RPMI7951 (cell line): Measurements from ENCODE around the gene CLDN20. TPM values are rescaled to one million over a fixed set of nuclear protein-coding genes. Genes with fewer than 3 reads are reported as not detected.
"Not testable (repeated sequence)": the region's sequence is repeated elsewhere in the genome, so short reads cannot be mapped to it uniquely, and the experiment has no call there.

Source experiments
- DNase-seq: peaks from one replicate; pipeline ENCODE4 v3.0.0-alpha.2; 2012; ENCODE audit warnings: low read depth
- total RNA-seq: library from RNA; depleted of rRNA; stranded (reverse); fragments of >200 nt; shearing (Covaris generic); gene quantifications from 2 replicates; pipeline ENCODE4 v1.2.3, GENCODE V29; 2014; rRNA removed

Gene CLDN20
- total RNA-seq, 1 experiment from 2014 or later, result not detected

DNA sequence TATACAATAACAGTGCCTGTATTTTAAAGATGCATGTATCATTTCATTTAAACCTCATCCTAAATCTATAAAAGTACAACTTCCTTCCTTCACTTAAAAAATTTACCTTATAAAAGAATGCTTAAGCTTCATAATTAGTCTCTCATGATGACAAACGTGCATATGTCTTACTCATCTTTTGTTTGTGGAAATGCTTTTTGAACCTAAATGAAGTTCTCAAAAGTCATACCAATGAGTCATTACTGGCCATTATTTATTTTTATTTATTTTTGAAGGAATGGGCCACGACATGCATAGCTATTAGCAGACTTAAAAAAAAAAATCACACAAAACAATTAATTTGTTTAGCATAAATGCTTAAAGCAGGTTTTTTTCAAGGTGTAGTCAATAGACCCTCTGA lies 46.8 kb downstream of the CLDN20 start:
- DNase-seq, result peak; percentile 32

- DNase-seq, result no peak
Measured at GRCh38 chr6:155311086-155311485, 47.3 kb downstream of the CLDN20 start.

DNA sequence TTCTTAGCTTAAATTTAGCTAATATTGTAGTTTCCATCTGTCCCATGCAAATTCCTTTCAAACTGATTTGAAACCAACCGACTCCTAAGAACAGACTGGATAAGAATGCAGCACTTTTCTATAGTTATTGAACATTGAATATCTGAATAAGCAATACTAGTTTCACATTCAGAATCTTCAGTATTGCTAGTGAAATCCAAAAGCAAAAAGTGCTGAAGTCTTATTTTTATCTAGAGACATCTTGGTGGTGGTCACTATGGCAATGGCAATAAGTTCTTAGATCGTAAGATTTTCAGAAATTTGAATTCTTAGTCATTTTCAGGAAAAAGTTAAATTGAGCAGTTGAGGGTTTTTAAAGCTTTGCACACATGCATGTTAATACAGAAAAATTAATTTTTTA lies 47.8 kb downstream of the CLDN20 start:
- DNase-seq, result no peak

GRCh38 chr6:155312950-155313349 lies 49.1 kb downstream of the CLDN20 start:
- not testable (repeated sequence) for DNase-seq

DNA sequence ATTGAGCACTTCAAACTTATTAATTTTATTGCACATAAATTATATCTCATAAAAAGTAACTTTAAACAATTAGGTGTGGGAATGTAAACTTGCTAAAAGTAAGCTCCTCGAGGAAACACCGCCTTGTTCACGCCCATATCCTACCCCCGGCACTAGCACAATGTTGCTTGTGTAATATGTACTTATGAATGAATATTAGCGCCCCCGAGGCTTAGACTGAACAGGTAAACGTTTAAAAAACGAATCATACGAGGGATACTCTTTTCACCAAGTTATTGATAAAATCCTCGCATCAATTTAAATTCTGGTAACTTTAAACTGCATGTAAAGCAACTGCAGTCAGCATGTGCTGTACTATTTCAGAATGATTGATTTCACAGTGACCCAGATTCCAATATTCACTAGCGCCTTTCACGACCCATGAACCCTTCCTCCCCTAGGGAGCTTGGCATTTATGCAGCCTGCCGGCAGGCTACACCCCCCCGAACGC lies 49.8 kb downstream of the CLDN20 start:
- peak; percentile 31 for DNase-seq

- peak; percentile 98 for DNase-seq
Measured at GRCh38 chr6:155314092-155314772, 50.4 kb downstream of the CLDN20 start, which contains the start of gene TFB1M. TFB1M (minus strand) TSS chr6:155314484; CDS start chr6:155314428, 56 bp downstream.

DNA sequence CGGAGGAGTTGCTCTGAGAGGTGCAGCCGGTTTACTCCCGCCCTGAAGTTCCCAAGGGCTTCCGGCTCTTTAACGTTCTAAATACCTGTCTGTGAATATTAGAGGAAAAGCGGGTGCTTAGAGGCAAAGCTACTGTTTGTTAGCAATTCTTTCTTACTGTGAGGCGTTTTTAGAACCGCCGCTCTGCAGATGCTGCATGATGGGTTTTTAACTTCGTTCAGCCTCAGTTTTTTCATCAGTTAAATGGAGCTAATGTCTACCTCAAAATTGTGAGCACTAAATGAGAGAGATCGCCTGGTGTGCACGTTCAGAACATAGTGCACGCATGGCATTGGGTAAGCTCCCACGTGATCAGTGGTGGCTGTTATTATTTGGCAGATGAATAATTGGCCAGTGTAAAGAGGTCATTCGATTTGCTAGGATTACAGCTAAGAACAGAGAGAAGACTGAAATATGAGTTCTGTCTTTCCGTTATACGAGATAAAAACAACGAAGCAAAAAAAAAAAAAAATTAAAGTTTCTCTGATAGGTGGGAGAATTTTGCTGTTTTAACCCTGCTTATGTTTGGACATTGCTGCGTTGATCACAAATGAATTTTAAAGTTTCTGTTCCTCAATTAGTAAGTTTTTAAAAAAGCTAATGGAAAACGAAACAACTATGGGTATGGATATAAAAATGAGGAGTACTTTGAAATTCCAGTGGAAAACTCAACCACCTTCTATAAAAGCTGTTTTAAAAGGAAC lies 51.1 kb downstream of the CLDN20 start:
- peak; percentile 93 for DNase-seq

DNA sequence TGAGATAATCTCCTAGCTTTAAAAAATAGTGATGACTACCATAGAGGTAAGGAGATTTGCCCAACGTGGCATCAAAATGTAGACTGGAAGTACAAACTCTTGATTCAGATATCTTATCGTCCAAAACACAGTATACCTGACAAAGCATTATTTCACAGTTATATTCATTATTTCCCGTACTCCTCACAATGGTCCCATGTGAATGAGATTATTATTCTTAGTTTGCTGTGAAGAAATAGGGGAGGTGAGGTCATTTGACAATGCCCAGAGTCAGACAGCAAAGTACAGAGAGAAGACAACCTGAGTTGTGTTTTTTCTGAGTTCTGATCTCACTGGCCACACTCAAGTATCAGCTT lies 51.7 kb downstream of the CLDN20 start:
- no peak for DNase-seq

DNA sequence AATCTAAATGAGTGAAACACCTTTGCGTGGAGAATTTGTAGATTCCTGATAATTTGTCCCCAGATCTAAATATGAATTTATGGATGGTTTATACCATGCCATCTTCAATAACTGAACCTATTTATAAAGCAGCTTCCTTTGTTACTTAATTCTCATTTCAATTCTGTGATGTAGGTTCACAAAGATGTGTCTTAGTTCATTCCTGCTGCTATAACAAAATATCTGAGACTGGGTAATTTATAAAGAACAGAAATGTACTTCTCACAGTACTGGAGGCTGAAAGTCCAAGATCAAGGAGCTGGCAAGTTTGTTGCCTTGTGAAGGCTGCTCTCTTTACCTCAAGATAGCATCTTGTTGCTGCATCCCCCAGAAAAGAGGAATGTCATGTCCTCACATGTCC lies 52.6 kb downstream of the CLDN20 start:
- no peak for DNase-seq

DNA sequence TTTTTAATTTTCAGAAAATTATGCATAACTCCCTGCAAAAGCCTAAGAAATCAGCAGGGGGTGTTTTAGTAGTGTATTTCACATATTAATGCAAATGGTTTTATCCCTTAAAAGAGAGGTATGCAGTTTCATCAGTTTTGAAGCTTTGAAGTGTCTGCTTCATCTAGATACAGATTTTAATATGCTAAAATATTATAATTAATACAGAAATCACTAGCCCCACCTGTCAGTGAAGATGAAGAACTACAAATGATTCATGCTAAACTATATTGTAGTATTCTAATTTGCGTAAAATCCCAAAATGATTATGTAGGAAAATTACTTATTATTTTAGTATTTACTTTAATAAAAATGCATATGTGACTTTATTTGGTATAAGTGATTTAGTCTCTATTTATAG lies 53.4 kb downstream of the CLDN20 start:
- no peak for DNase-seq

DNA sequence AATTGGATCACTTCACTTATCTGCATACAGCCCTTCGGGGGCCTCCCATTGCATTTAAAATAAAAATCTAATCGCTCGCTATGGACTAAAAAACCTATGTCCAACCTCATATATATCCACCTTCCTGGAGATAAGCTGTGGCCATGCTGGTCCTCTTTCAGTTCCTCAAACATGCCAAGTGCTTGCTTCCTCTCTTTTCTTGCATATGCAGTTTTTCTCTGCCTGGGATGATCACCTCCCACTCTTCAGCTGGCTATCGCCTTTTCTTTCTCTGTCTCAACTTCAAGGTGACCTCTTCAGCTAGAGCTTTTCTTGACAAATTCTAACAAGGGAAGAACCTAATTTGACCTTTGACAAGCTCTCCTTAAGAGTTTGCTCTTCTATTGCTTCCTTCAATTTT lies 56.1 kb downstream of the CLDN20 start:
- no peak for DNase-seq

GRCh38 chr6:155324172-155324571 lies 60.4 kb downstream of the CLDN20 start:
- DNase-seq, result no peak

- no peak for DNase-seq
Measured at GRCh38 chr6:155324993-155325392, 61.2 kb downstream of the CLDN20 start.

GRCh38 chr6:155325700-155326516 lies 62.1 kb downstream of the CLDN20 start:
- DNase-seq, result peak; percentile 3

Other genes with a start within 250 kb of the CLDN20 start
- gene TFB1M, start 50.5 kb downstream of the CLDN20 start, total RNA-seq, result 20.3 and 22.3 TPM in 2 replicates
- gene NOX3, start 191.8 kb downstream of the CLDN20 start, total RNA-seq, result not detected in 2 replicates